IPS-18c (cell line): ENCODE data around the gene TRABD.
"Not testable (repeated sequence)": the region's sequence is repeated elsewhere in the genome, so short reads cannot be mapped to it uniquely, and the experiment has no call there.

Experiments used
- H3K4me3 ChIP-seq: 2 replicates; pipeline ENCODE4 v1.7.0; 2013; ENCODE audit warnings: low read depth, mild to moderate bottlenecking, low read length, moderate library complexity; ENCODE audit not compliant: insufficient read depth
- H3K9me3 ChIP-seq: one replicate; pipeline ENCODE4 v1.6.1; 2013; ENCODE audit warnings: mild to moderate bottlenecking, low read length, moderate library complexity; ENCODE audit not compliant: control insufficient read depth, insufficient read depth

Gene TRABD

GRCh38 chr22:50192436-50193204, 6.9 kb downstream of the TRABD start:
- H3K4me3 ChIP-seq, result no peak overlapping the region
- no peaks in the 10 kb centered on the region for H3K9me3 ChIP-seq

- H3K9me3 ChIP-seq, result no peaks in the 10 kb centered on the region
- no peak overlapping the region for H3K4me3 ChIP-seq
Measured at GRCh38 chr22:50193621-50194020, 7.9 kb downstream of the TRABD start.

- Histone ChIP-seq H3K9me3 (no peaks in the 10 kb centered on the region), H3K4me3 (no peak overlapping the region)
Measured at GRCh38 chr22:50194037-50194805, 8.5 kb downstream of the TRABD start.

GRCh38 chr22:50196256-50196655, 10.5 kb downstream of the TRABD start:
- Histone ChIP-seq H3K9me3 (no peaks in the 10 kb centered on the region), H3K4me3 (no peak overlapping the region)

GRCh38 chr22:50197000-50197800, 11.5 kb downstream of the TRABD start:
- Histone ChIP-seq H3K9me3 (no peaks in the 10 kb centered on the region), H3K4me3 (no peak overlapping the region)

GRCh38 chr22:50197856-50198623, 12.3 kb downstream of the TRABD start:
- Histone ChIP-seq H3K4me3 (no peak overlapping the region), H3K9me3 (no peaks in the 10 kb centered on the region)

GRCh38 chr22:50198624-50199017, 12.9 kb downstream of the TRABD start:
- no peak overlapping the region for H3K4me3 ChIP-seq
- H3K9me3 ChIP-seq, result no peaks in the 10 kb centered on the region

- Histone ChIP-seq H3K9me3 (no peaks in the 10 kb centered on the region), H3K4me3 (no peak overlapping the region; the same call in 1 of the 2 replicates)
Measured at GRCh38 chr22:50199251-50199721, 13.6 kb downstream of the TRABD start.

- Histone ChIP-seq H3K4me3 (peak overlapping the region; percentile 81), H3K9me3 (no peaks in the 10 kb centered on the region)
Measured at GRCh38 chr22:50199829-50200460, 14.2 kb downstream of the TRABD start.

GRCh38 chr22:50200461-50201190, 14.9 kb downstream of the TRABD start, which contains the start of gene SELENOO:
Gene SELENOO, plus strand, starts transcription at chr22:50201011. Its CDS starts 26 bp downstream, at chr22:50201037.
- no peaks in the 10 kb centered on the region for H3K9me3 ChIP-seq
- H3K4me3 ChIP-seq, result peak within 1 kb of the TSS; percentile 81

- Histone ChIP-seq H3K9me3 (no peaks in the 10 kb centered on the region), H3K4me3 (peak overlapping the region; percentile 81)
Measured at GRCh38 chr22:50201191-50202129, 15.7 kb downstream of the TRABD start.

- Histone ChIP-seq H3K9me3 (no peaks in the 10 kb centered on the region), H3K4me3 (peak overlapping the region; percentile 81)
Measured at GRCh38 chr22:50202130-50202666, 16.5 kb downstream of the TRABD start.

- Histone ChIP-seq H3K9me3 (no peaks in the 10 kb centered on the region), H3K4me3 (no peak overlapping the region)
Measured at GRCh38 chr22:50203288-50203687, 17.6 kb downstream of the TRABD start.

- H3K4me3 ChIP-seq, result no peak overlapping the region
- H3K9me3 ChIP-seq, result no peaks in the 10 kb centered on the region
Measured at GRCh38 chr22:50204571-50204970, 18.9 kb downstream of the TRABD start.

GRCh38 chr22:50204998-50205397, 19.3 kb downstream of the TRABD start:
- not testable (repeated sequence) for H3K4me3 ChIP-seq

More at GRCh38 chr22:50204998-50205397, 19.3 kb downstream of the TRABD start:
- not testable (repeated sequence) for H3K9me3 ChIP-seq
